ENCODE measurements around the gene SPATA32.
A peak's percentile ranks its signal among the peaks of the same experiment; 100 is the strongest.
"Not testable (repeated sequence)": the region's sequence is repeated elsewhere in the genome, so short reads cannot be mapped to it uniquely, and the experiment has no call there.

Gene SPATA32

DNA sequence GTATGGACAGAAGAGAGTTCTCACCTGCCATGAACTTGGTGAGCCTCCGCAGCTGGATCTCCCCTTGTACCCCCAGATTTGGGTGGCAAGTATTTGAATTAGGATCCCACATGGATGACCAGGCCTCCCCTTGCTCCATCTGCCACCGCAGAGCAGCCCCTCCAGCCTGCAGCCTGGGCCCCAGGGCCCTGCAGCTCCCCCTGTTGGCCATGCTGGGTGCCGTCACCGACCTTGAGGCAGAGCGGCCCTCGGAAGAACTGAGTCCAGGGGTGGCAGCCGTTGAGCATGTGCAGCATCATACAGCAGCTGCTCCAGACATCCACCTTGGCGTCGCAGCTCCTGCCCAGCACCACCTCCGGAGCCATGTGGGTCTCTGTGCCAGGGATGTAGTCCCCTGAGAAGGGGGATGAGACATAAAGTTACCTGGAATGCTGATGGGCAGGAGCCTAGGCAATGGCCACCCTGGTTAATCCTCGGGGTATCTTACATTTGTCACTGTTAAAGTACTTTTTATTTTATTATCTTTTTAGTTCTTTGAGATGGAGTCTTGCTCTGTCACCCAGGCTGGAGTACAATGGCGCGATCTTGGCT is 9.0 kb upstream of the SPATA32 start:
- DNase-seq (ENCODE audit: low read depth) = no peak

GRCh38 chr17:45269912-45270311 is 8.0 kb upstream of the SPATA32 start:
- DNase-seq (ENCODE audit: low read depth) = no peak

- DNase-seq (ENCODE audit: low read depth) = no peak
These were observed 5.7 kb upstream of the SPATA32 start for GRCh38 chr17:45267436-45268055.

GRCh38 chr17:45266372-45266926 is 4.6 kb upstream of the SPATA32 start:
- DNase-seq (ENCODE audit: low read depth) = no peak

DNA sequence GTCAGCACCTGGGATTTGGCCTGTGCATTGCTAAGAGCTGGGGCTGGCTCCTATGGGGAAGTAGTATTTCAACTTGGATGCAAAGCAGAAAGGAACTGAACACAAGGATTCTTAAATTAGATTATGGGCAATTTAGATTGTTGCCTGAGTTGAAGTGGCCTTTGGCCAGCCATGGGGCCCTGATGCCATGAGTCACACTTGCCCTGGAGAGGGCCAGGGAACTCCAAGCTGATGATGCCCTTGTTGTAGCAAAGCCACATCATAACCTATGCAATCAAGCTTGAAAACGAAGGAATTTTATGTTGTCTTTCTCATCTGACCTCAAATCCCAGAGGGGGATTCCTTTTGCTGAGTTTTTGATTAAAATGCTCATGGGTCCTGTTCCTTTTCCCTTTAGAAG is 3.9 kb upstream of the SPATA32 start:
- peak; percentile 80 for DNase-seq (ENCODE audit: low read depth)

- DNase-seq (ENCODE audit: low read depth) = no peak
These were observed 3.1 kb upstream of the SPATA32 start for GRCh38 chr17:45264988-45265387.

DNA sequence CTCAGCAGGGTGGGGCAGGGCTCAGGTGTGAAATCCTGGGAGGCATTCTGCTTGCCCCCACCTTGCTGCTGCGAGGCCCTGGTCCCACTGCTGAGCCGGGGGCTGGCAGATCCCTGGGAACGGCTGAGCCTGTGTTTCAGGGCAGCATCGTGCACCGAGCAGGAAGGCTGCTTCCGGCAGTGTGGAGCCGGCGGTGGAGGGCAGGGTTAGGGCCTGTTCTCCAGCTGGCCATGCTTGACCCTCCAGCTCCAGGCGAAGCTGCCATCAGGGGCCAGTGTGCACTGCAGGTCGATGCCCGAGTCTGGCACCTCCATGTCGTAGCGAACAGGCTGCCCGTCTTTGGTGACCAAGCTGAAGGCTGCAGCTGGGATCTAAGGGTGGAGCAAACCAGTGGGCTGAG is 2.5 kb upstream of the SPATA32 start:
- DNase-seq (ENCODE audit: low read depth) = no peak

DNA sequence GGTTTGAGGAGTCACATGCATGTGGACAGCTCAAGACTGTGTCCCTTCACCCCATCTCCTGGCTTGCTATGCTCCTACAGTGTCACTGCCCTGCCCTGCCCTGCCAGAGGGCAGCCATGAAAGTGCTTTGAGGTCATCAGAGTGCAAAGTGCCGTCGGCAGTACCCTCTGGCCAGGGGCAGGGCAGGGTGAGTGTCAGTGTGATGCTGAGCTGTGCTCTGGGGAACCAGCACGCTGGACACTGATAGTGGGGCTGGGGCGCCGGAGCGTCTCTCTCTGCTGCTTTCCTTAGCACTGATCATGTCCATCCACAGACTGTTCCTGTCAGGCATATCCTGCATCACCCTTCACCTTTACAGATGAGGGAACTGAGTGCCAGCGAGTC is 1.6 kb upstream of the SPATA32 start:
- DNase-seq (ENCODE audit: low read depth) = no peak

- DNase-seq (ENCODE audit: low read depth) = no peak
These were observed 902 bp upstream of the SPATA32 start for GRCh38 chr17:45262516-45263476.

- no peak for DNase-seq (ENCODE audit: low read depth)
These were observed 1.6 kb downstream of the SPATA32 start for GRCh38 chr17:45260204-45260783.

DNA sequence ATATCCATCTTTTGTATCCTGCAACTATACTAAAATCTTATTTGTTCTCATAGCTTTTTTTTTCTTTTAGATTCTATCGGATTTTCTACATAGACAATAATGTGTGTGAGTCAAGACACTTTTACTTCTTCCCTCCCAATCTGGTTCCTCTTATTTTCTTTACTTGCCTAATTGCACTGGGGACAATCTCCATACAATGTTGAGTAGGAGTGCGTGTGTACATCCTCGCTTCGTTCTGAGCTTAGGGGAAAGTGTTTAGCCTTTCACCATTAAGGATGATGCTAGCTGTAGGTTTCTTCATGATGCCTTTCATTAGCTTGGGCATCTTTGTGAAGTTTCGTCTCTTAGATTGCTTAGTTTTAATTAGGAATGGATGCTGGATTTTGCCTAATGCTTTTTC is 2.9 kb downstream of the SPATA32 start:
- no peak for DNase-seq (ENCODE audit: low read depth)

DNA sequence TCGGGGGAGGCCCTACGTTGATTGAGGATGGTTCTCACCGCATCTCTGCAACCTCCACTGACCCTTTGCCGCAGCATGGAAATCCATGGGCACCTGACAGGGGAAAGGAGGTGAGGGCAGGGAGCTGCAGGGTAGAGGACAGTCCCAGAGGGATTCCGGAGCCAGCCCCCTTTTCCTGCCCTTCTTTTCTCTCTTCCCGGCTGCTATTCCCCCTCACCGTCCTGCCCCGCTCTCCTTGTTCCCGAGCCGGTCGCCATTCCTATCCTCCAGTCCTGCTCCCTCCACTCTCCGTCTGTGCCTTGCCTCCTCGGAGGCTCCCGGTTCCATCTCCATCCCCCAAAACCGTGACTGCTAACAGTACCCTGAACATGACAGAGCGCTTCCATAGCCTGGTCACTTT is 4.8 kb downstream of the SPATA32 start:
- DNase-seq (ENCODE audit: low read depth) = no peak

DNA sequence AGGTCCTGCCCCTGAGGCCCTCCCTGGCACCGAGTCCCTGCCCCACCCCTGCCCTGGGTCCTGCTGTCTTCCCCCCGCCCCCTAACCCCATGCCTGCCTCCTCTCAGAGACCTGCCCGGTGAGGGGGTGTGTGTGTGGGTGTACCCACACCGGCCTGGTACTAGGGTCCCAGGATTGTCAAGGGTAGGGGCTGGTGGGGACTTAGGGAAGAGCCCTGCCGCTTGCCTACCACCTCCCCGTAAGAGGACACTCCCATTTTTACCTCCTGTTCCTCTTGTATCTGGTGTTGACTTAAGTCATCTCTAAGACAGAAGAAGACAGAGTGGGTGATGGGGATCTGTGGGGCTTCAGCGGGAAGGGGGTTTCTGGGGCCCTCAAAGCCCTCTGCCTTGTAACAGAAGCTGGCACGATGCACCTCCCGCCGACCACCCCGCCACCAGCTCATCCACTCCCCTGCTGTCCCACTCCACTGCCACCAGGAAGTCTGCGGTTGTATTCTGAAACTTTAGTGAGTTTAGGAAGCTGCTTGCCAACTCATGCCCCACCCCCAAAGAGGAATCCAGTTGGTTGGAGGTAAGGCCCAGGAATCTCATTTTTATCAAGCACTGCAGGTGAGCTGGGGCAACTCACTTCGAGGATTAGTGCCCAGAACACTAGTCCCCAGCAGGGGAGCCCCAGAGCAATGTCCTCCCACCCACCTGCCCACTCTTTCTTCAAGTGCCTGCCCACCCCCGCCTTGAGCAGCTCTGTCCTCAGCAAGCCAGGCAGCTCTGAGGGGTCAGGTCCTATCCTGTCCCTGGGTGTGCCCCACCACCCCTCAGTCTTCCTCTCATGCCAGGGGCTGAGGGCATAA is 5.6 kb downstream of the SPATA32 start:
- no peak for DNase-seq (ENCODE audit: low read depth)

GRCh38 chr17:45255358-45255757 is 6.5 kb downstream of the SPATA32 start:
- no peak for DNase-seq (ENCODE audit: low read depth)

DNA sequence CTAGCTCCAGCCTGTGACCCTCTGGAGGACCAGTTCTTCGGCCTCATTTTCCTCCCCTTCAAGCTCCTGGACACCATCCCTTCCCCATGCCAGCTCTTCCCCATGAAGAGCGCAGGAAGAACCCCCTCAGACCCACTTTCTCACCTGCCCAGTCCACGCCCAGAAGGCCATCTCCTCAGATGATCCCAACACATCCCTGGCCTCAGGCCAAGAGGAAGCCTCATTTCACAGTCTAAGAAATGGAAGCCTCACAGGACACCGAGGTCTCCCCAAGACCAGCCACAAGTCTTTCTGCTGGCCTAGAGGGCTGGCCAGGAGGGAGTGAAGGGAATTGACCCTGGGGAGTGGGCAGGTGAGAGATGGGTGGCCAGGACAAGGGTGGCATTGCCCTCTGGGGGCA is 8.0 kb downstream of the SPATA32 start:
- DNase-seq (ENCODE audit: low read depth) = no peak

- DNase-seq (ENCODE audit: low read depth) = not testable (repeated sequence)
These were observed 8.7 kb downstream of the SPATA32 start for GRCh38 chr17:45253237-45253636.

- DNase-seq (ENCODE audit: low read depth) = no peak
These were observed 10.0 kb downstream of the SPATA32 start for GRCh38 chr17:45251931-45252330.

DNA sequence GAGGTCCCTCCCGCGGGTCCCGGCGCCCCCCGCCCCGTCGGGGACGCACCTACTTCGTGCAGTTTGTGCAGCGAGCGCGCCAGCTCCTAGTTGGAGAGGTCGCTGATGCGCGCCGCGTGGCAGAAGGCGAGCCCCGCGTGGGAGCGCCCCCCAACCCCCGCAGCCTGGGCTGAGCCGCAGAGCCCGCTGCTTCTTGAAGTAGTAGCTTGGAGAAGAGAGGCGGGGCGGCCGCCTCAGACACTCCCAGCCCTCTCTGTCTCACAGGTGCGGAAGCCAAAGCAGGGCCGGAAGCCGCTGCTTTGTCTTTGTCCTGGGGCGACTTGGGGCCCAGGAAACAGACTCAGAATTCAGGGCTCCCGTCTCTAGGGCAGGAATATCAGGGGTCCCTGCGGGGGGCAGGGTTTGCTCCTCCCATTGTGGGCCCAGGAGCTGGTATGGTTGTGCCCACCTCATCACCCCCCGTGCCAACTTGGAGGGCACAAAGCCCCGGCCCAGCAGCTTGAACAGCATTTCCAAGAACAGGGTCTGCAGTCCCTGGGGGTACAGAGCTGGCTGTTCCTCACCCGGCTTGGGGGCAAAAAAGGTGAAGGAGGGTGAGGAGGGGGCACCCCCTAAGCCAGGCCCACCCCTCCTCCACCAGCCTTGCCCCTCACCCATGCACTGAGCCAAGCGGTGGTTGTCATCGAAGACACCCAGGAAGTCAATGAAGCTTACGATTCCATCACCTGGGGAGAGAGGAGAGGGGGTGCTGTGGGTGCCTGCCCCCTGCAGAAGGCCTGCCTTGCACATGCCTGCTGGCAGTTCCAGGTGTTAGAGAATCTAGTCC is 13.5 kb downstream of the SPATA32 start:
- no peak for DNase-seq (ENCODE audit: low read depth)

GRCh38 chr17:45247429-45248131 is 14.3 kb downstream of the SPATA32 start:
- DNase-seq (ENCODE audit: low read depth) = no peak

DNA sequence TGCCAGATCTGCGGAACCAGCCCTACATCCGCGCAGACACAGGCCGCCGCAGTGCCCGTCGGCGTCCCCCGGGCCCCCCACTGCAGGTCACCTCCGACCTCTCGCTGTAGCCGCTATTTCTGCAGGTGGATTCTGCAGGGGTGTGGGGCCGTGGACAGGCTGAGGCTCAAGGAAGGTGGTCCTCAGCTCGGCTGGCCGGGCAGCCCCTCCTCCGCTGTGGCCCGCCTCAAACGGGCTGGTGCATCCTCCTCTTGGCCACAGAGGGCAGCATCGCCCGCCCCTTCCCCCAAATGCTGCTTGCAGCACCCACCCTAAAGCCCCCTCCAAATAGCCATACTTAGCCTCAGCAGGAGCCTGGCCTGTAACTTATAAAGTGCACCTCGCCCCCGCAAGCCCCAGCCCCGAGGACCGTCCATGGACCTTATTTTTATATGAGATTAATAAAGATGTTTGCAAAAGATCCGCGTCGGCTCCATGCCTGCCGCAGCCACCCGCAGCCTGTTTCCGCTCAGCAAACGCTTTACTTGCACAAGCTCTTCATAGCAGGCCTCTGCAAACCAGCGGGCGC is 14.9 kb downstream of the SPATA32 start:
- no peak for DNase-seq (ENCODE audit: low read depth)
